Hepatocyte (in vitro differentiated cells): ENCODE data around the gene TDRD3. TPM values are rescaled to one million over a fixed set of nuclear protein-coding genes. Genes with fewer than 3 reads are reported as not detected.

Experiments used
- DNase-seq: peaks from one replicate; pipeline ENCODE4 v3.0.0-alpha.2; 2016; ENCODE audit warnings: low spot score
- H2AFZ ChIP-seq: fragments of 200-600 bp; sonication (generic); 2 replicates; pipeline ENCODE4 v1.6.0; 2016; ENCODE audit warnings: antibody characterized with exemption, mild to moderate bottlenecking
- H3K27ac ChIP-seq: fragments of 200-600 bp; sonication (generic); 2 replicates; pipeline ENCODE4 v1.5.1; 2016; ENCODE audit warnings: mild to moderate bottlenecking
- H3K27me3 ChIP-seq: fragments of 200-600 bp; sonication (generic); 2 replicates; pipeline ENCODE4 v1.6.1; 2016
- H3K36me3 ChIP-seq: fragments of 200-600 bp; sonication (generic); replicated peaks from 2 replicates; pipeline ENCODE4 v1.5.1; 2016; ENCODE audit warnings: low read depth; ENCODE audit not compliant: insufficient read depth
- H3K4me1 ChIP-seq: fragments of 200-600 bp; sonication (generic); 2 replicates; pipeline ENCODE4 v1.5.1; 2016; ENCODE audit warnings: mild to moderate bottlenecking, moderate library complexity; ENCODE audit not compliant: insufficient read depth
- H3K4me2 ChIP-seq: fragments of 200-600 bp; sonication (generic); 2 replicates; pipeline ENCODE4 v1.6.0; 2016
- H3K4me3 ChIP-seq: fragments of 200-600 bp; sonication (generic); 2 replicates; pipeline ENCODE4 v1.5.1; 2016; ENCODE audit warnings: mild to moderate bottlenecking
- H3K79me2 ChIP-seq: fragments of 200-600 bp; sonication (generic); 2 replicates; pipeline ENCODE4 v1.6.0; 2017; ENCODE audit warnings: mild to moderate bottlenecking
- H3K9me2 ChIP-seq: fragments of 200-600 bp; sonication (generic); replicated peaks from 2 replicates; pipeline ENCODE4 v1.6.0; 2017; ENCODE audit warnings: mild to moderate bottlenecking; ENCODE audit not compliant: insufficient read depth
- H3K9me3 ChIP-seq: fragments of 200-600 bp; sonication (generic); 2 replicates; pipeline ENCODE4 v1.5.1; 2016; ENCODE audit warnings: low read depth, mild to moderate bottlenecking
- H4K20me1 ChIP-seq: fragments of 200-600 bp; sonication (generic); 2 replicates; pipeline ENCODE4 v1.6.0; 2016; ENCODE audit warnings: mild to moderate bottlenecking; ENCODE audit not compliant: insufficient read depth, poor library complexity, severe bottlenecking
- CTCF ChIP-seq: fragments of 200-600 bp; sonication (generic); IDR thresholded peaks from 2 replicates; pipeline ENCODE4 v1.5.1; 2016; ENCODE audit warnings: antibody characterized with exemption, mild to moderate bottlenecking; ENCODE audit not compliant: poor library complexity
- EZH2 ChIP-seq: fragments of 200-600 bp; sonication (generic); IDR thresholded peaks from 2 replicates; pipeline ENCODE4 v1.6.1; 2016; ENCODE audit warnings: antibody characterized with exemption, mild to moderate bottlenecking, borderline replicate concordance
- EZH2phosphoT487 ChIP-seq: fragments of 200-600 bp; sonication (generic); IDR thresholded peaks from one replicate; pipeline ENCODE4 v1.6.1; 2018; ENCODE audit warnings: antibody characterized with exemption, mild to moderate bottlenecking, low read depth, moderate library complexity; ENCODE audit not compliant: unreplicated experiment, severe bottlenecking
- WGBS: methylation state at CpG from one replicate; pipeline ENCODE4 v1.1.6; 2016; ENCODE audit warnings: low lambda C conversion rate; ENCODE audit errors: missing lambda C conversion rate; 5-methylcytosine and 5-hydroxymethylcytosine counted together
- polyA plus RNA-seq: library from polyadenylated mRNA; unstranded; fragments of >200 nt; fragmentation: Nextera tagmentation; extraction: Ambion mirVana; gene quantifications from 2 replicates; pipeline ENCODE4 v1.2.1, GENCODE V29; 2016
- total RNA-seq: library from RNA; depleted of rRNA; stranded (reverse); fragments of >200 nt; gene quantifications from 2 replicates; pipeline ENCODE4 v1.2.3, GENCODE V29; 2014

TDRD3 gene
- total and polyA plus RNA-seq, 2 experiments from 2014 or later: 5.3 to 16.8 TPM

- Histone ChIP-seq H2AFZ (no peak overlapping the region), H3K4me3 (no peak overlapping the region), H3K36me3 (no peaks in the 10 kb centered on the region), H3K79me2 (no peaks in the 10 kb centered on the region), H3K9me3 (no peaks in the 10 kb centered on the region), H3K4me1 (no peaks in the 10 kb centered on the region), H3K9me2 (no peaks in the 10 kb centered on the region), H3K27me3 (no peaks in the 10 kb centered on the region), H3K4me2 (no peak overlapping the region), H4K20me1 (no peaks in the 10 kb centered on the region), H3K27ac (no peak overlapping the region)
- WGBS: 93% methylated on average over 1 of the region's 1 CpG
- TF ChIP-seq EZH2 (no peak), EZH2phosphoT487 (no peak), CTCF (no peak)
- DNase-seq: no peak
Measured at GRCh38 chr13:60613080-60613479, 216.1 kb downstream of the TDRD3 start.

DNA sequence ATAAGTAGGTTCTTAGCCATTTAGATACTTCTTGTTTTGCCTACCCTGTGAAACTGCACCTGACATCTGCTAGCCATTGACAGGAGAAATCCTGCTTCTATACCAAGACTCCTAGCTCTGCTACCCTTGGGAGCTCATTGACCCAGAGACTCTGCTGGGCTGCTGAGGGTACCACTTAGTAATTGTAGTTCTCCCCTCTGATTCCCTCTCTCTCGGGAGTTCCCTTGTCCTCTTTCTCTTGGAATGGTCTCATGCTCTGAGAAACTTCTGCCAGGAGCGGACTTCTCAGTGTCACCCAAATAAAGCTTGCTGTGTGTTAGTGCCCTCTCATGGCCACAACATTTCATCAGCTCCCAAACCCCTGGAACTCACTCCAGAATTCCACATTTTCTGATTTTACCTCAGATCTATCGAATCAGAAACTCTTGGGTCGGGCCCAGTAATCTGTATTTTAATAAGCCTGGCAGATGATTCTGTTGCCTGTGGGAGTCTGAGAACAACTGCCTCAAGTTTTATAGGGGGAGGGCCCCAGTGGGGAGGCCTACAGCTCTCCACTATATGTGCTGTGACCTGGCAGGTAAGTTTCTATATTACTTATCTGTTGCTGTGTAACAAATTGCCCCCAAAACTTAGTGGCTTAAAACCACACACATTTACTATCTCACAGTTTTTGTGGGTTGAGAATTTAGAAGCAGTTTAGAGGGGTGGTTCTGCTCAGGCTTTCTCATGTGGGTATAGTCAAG, 221.1 kb downstream of the TDRD3 start:
- DNase-seq: peak; percentile 19
- Histone ChIP-seq H3K4me1 (no peaks in the 10 kb centered on the region), H3K4me3 (no peak overlapping the region), H3K36me3 (no peaks in the 10 kb centered on the region), H4K20me1 (no peaks in the 10 kb centered on the region), H3K79me2 (no peaks in the 10 kb centered on the region), H3K9me2 (no peaks in the 10 kb centered on the region), H3K27me3 (no peaks in the 10 kb centered on the region), H3K4me2 (no peak overlapping the region), H2AFZ (no peak overlapping the region), H3K27ac (no peak overlapping the region), H3K9me3 (no peaks in the 10 kb centered on the region)
- no peak for TF ChIP-seq EZH2phosphoT487
- peak; percentile 50 for TF ChIP-seq CTCF
- WGBS: 74% methylated on average over 4 of the region's 4 CpGs

GRCh38 chr13:60619461-60619860, 222.4 kb downstream of the TDRD3 start:
- no peak for DNase-seq
- no peak overlapping the region for H2AFZ ChIP-seq
- H3K4me1 ChIP-seq: no peaks in the 10 kb centered on the region
- no peak overlapping the region for H3K27ac ChIP-seq
- no peaks in the 10 kb centered on the region for H3K9me2 ChIP-seq
- no peaks in the 10 kb centered on the region for H3K9me3 ChIP-seq
- no peaks in the 10 kb centered on the region for H3K36me3 ChIP-seq
- H3K79me2 ChIP-seq: no peaks in the 10 kb centered on the region
- WGBS: 91% methylated on average over 2 of the region's 2 CpGs
- no peak overlapping the region for H3K4me2 ChIP-seq
- H3K4me3 ChIP-seq: no peak overlapping the region
- H4K20me1 ChIP-seq: no peaks in the 10 kb centered on the region
- H3K27me3 ChIP-seq: no peaks in the 10 kb centered on the region
- TF ChIP-seq CTCF: no peak
- no peak for TF ChIP-seq EZH2
- TF ChIP-seq EZH2phosphoT487: no peak
